ENCODE data around the gene ARHGEF10L. TPM values are rescaled to one million over a fixed set of nuclear protein-coding genes. Genes with fewer than 3 reads are reported as not detected.

Gene ARHGEF10L
- total and polyA plus RNA-seq, 8 donors = 36.2 to 104 (median 52.8) TPM

DNA sequence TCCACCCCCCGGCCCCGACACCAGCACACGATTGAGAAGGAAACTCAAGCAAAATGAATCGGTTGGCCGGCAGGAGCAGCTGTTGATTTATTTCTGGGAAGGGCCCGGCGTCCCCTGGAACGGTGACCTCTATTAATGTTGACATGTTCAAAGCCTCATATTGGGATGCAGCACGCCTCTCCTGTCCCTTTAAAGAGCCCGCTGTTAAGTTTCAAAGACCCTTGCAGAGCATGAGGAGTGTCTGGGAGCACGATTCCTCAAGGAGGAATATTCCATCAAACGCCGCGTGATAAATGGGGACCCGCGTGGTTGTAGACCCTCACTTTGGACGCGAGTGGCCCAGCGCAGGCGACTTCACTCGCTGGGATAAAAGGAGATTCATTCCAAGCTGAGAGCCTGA, 194.2 kb downstream of the ARHGEF10L start:
- TF ChIP-seq, protein P1, sequence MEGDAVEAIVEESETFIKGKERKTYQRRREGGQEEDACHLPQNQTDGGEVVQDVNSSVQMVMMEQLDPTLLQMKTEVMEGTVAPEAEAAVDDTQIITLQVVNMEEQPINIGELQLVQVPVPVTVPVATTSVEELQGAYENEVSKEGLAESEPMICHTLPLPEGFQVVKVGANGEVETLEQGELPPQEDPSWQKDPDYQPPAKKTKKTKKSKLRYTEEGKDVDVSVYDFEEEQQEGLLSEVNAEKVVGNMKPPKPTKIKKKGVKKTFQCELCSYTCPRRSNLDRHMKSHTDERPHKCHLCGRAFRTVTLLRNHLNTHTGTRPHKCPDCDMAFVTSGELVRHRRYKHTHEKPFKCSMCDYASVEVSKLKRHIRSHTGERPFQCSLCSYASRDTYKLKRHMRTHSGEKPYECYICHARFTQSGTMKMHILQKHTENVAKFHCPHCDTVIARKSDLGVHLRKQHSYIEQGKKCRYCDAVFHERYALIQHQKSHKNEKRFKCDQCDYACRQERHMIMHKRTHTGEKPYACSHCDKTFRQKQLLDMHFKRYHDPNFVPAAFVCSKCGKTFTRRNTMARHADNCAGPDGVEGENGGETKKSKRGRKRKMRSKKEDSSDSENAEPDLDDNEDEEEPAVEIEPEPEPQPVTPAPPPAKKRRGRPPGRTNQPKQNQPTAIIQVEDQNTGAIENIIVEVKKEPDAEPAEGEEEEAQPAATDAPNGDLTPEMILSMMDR (IDR thresholded peaks at IDR 0.05) = no peak

DNA sequence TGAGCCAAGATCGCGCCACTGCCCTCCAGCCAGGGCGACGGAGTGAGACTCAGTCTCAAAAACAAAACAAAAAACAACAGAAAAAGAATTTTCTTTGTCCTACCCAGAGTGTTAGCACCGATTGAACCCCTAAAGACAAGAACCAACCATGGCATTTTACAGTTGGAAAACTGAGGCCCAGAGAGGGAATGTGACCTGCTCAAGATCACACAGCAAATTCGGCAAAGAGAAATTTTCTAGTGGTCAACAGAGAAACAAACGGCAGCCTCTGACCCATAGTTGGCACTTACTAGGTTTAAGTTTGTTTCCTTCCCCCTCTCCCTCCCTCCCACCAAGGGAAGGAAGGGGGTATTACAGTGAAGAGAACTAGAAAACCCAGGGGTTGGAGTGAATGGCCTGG, 195.1 kb downstream of the ARHGEF10L start:
- WGBS, 2 donors = 78 to 86% methylated on average over 7 of the region's 7 CpGs
- ATAC-seq (no peak), DNase-seq (no peak), FAIRE-seq (no peak)
- H3K27me3 ChIP-seq = no peaks in the 10 kb centered on the region
- H3K27ac ChIP-seq = no peak overlapping the region
- no peaks in the 10 kb centered on the region for H3K9me3 ChIP-seq
- no peaks in the 10 kb centered on the region for H3K36me3 ChIP-seq
- H3K4me1 ChIP-seq = no peaks in the 10 kb centered on the region
- TF ChIP-seq, protein P1 (IDR thresholded peaks at IDR 0.05) = no peak
- H3K4me3 ChIP-seq = no peak overlapping the region
- intact Hi-C loops (cut with DNase I) = no loop called here

More for the DNA sequence above, 194.2 kb downstream of the ARHGEF10L start:
- WGBS, 2 donors = 44 to 45% methylated on average over 21 of the region's 21 CpGs
- no peaks in the 10 kb centered on the region for H3K9me3 ChIP-seq
- no peak for DNase-seq
- FAIRE-seq = no peak
- H3K4me3 ChIP-seq = no peak overlapping the region
- H3K4me1 ChIP-seq = no peaks in the 10 kb centered on the region
- no peak for ATAC-seq
- no peaks in the 10 kb centered on the region for H3K36me3 ChIP-seq
- no peak overlapping the region for H3K27ac ChIP-seq
- no peaks in the 10 kb centered on the region for H3K27me3 ChIP-seq
- intact Hi-C loops (cut with DNase I) = no loop called here

DNA sequence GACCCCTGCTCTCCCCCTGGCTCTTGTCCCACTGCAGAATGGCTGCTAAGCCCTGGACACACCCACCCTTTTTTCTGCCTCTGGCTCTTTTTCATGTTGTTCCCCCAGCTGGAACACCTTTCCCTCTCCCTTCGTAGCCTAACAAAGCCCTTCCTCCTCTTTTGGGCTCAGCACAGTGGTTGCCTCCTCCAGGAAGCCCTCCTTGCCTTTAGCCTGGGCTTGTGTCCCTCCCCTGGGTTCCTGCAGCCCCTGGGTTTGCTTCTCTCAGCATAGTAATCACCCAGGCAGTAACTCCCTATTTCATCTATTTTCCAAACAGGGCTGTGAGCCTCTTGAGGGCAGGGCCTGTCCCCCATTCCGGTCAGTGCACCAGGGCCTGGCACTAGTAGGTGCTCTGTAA, 195.8 kb downstream of the ARHGEF10L start:
- no peak overlapping the region for H3K27ac ChIP-seq
- 70 to 73% methylated on average over 2 of the region's 2 CpGs for WGBS, 2 donors

DNA sequence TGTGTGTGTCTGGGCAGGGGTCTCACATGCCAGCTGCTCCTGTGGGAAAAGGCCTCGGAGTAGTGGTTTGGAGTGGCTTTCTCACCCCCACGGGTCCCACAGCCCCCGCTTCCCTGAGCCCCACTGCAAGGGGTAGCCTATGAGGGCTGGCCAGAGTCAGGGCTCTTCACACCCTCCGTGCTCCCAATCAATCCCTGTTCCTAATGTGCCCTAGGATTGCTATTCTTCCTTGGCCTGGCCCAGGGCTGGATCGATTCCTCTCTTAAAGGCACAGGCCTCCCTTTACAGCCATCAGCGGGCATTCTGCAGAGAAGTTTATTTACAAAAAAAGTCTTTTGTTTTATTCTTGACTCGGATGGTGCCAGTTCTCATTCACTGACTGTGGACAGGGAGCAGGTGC, 196.3 kb downstream of the ARHGEF10L start:
- Histone ChIP-seq H3K4me3 (no peak overlapping the region), H3K27me3 (no peaks in the 10 kb centered on the region), H3K4me1 (no peaks in the 10 kb centered on the region), H3K9me3 (no peaks in the 10 kb centered on the region), H3K36me3 (no peaks in the 10 kb centered on the region), H3K27ac (no peak overlapping the region)
- TF ChIP-seq, protein P1 (IDR thresholded peaks at IDR 0.05) = no peak
- peak in 1 of 4 donors; percentile 48 for ATAC-seq
- no peak for DNase-seq
- FAIRE-seq = no peak
- intact Hi-C loops (cut with DNase I) = no loop called here
- WGBS, 2 donors = 24 to 29% methylated on average over 7 of the region's 7 CpGs

More for the DNA sequence above, 195.8 kb downstream of the ARHGEF10L start:
- ATAC-seq (no peak), DNase-seq (no peak), FAIRE-seq (no peak)
- H3K4me1 ChIP-seq = no peaks in the 10 kb centered on the region
- no peaks in the 10 kb centered on the region for H3K9me3 ChIP-seq
- intact Hi-C loops (cut with DNase I) = no loop called here
- H3K4me3 ChIP-seq = no peak overlapping the region
- H3K27me3 ChIP-seq = no peaks in the 10 kb centered on the region
- TF ChIP-seq, protein P1 (IDR thresholded peaks at IDR 0.05) = no peak
- no peaks in the 10 kb centered on the region for H3K36me3 ChIP-seq

DNA sequence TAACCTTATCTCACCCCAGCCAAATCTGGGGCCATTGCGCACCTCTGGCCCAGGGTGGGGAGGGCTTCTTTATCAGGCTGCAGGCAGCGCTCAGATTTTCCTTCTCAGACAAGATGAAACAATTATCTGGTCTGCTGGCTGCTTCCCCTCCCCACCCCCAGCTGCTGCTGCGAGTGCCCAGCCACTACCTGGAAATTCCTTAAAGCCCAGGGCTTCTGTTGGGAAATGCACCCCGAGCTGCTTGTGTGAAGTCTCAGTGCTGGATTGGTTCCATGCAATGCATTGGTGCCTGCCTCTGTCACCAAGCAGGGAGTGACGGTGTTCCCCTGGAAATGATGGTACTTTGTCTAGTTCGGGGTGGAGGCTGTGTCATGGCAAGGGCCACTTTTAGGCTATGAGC, 197.1 kb downstream of the ARHGEF10L start:
- Histone ChIP-seq H3K36me3 (no peaks in the 10 kb centered on the region), H3K27ac (no peak overlapping the region), H3K4me1 (no peaks in the 10 kb centered on the region), H3K9me3 (no peaks in the 10 kb centered on the region), H3K27me3 (no peaks in the 10 kb centered on the region), H3K4me3 (no peak overlapping the region)
- ATAC-seq (no peak), FAIRE-seq (no peak), DNase-seq (no peak)
- intact Hi-C loops (cut with DNase I) = no loop called here
- TF ChIP-seq, protein P1 (IDR thresholded peaks at IDR 0.05) = no peak
- WGBS, 2 donors = 58 to 67% methylated on average over 6 of the region's 6 CpGs
